LNCaP clone FGC (cell line): Measurements from ENCODE around the gene AGBL4.

Source experiments
- DNase-seq: peaks from one replicate; pipeline ENCODE4 v3.0.0-alpha.2; 2011; ENCODE audit warnings: low read depth
- H3K4me3 ChIP-seq: 2 replicates; pipeline ENCODE4 v1.5.1; 2011; ENCODE audit warnings: mild to moderate bottlenecking, low read depth, low read length, control low read depth
- CTCF ChIP-seq: IDR thresholded peaks from 2 replicates; pipeline ENCODE4 v1.5.1; 2012; ENCODE audit warnings: mild to moderate bottlenecking; ENCODE audit not compliant: control insufficient read depth, insufficient read depth; ENCODE audit errors: extremely low read depth

Gene AGBL4

GRCh38 chr1:48765335-48765734 is 1258.4 kb downstream of the AGBL4 start:
- H3K4me3 ChIP-seq = no peak overlapping the region
- no peak for TF ChIP-seq CTCF
- DNase-seq = no peak

- TF ChIP-seq CTCF = no peak
- DNase-seq = no peak
- no peak overlapping the region for H3K4me3 ChIP-seq
These were observed 1261.8 kb downstream of the AGBL4 start for GRCh38 chr1:48761986-48762385.

GRCh38 chr1:48761411-48761810 is 1262.3 kb downstream of the AGBL4 start:
- no peak overlapping the region for H3K4me3 ChIP-seq
- no peak for TF ChIP-seq CTCF
- no peak for DNase-seq

- TF ChIP-seq CTCF = no peak
- no peak overlapping the region for H3K4me3 ChIP-seq
- DNase-seq = no peak
These were observed 1262.9 kb downstream of the AGBL4 start for GRCh38 chr1:48760857-48761256.

- H3K4me3 ChIP-seq = no peak overlapping the region
- no peak for DNase-seq
- no peak for TF ChIP-seq CTCF
These were observed 1264.8 kb downstream of the AGBL4 start for GRCh38 chr1:48758976-48759375.

- no peak overlapping the region for H3K4me3 ChIP-seq
- no peak for TF ChIP-seq CTCF
- no peak for DNase-seq
These were observed 1266.4 kb downstream of the AGBL4 start for GRCh38 chr1:48757363-48757762.

- no peak overlapping the region for H3K4me3 ChIP-seq
- DNase-seq = no peak
- no peak for TF ChIP-seq CTCF
These were observed 1267.0 kb downstream of the AGBL4 start for GRCh38 chr1:48756683-48757316.
